Measurements from ENCODE around the gene FMNL2. TPM values are rescaled to one million over a fixed set of nuclear protein-coding genes. Genes with fewer than 3 reads are reported as not detected.

Gene FMNL2
- polyA plus RNA-seq, 1 donor = 35.3 TPM

DNA sequence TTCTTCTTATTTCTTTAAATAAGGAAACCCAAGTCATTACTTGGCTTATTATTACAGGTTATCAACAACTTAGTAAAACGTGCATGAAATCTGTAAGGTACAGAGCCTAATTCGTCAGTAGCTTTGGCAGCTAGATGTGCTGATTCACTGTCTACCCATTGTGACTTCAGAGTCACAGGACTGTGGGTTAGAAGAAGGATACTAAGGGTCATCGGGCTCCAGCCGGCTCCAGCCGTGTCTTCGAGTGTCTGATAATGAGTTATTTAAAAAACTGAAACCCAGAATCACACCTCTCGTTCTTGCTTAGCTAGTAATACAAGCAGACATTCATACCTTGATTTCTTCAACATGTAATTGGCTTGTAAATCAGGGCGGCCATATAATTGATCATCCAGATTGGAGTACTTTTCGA lies 170.5 kb downstream of the FMNL2 start:
- Histone ChIP-seq H3K27me3 (ENCODE audit: control insufficient read depth, insufficient read depth, low read length) (no peaks in the 10 kb centered on the region), H3K36me3 (ENCODE audit: control insufficient read depth, insufficient read depth, low read length) (no peaks in the 10 kb centered on the region), H3K9me3 (ENCODE audit: control insufficient read depth, low read depth, low read length) (no peaks in the 10 kb centered on the region), H3K27ac (ENCODE audit: low read length) (no peak overlapping the region), H3K4me1 (ENCODE audit: control insufficient read depth, insufficient read depth, low read length) (no peaks in the 10 kb centered on the region), H3K4me3 (ENCODE audit: low read length) (no peak overlapping the region)
- no CpG with 5 or more reads among the region's 9 CpGs for WGBS (ENCODE audit: insufficient coverage, low lambda C conversion rate)
- peak; percentile 38 to 55 for DNase-seq

DNA sequence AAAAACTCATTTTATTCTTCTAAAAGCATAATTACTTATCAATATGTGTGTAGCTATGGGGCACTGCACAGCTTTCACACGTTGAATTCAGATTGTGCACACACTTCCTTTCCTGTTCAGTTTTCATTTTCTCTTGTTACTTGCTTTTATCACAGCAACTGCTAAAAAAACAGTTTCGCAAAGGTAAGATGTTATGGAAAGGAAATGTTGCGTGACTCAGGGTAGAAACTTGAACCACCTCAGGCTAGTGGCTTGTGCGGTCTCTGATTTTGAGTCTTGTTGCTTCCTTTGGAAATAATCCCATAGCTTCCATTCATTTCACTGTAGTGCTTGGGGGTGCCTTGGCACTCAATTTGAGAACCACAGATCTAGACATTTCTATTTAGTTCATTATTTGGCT lies 171.9 kb downstream of the FMNL2 start:
- WGBS (ENCODE audit: insufficient coverage, low lambda C conversion rate) = 80% methylated on average over 1 of the region's 4 CpGs
- H3K4me3 ChIP-seq (ENCODE audit: low read length) = no peak overlapping the region
- no peaks in the 10 kb centered on the region for H3K36me3 ChIP-seq (ENCODE audit: control insufficient read depth, insufficient read depth, low read length)
- no peaks in the 10 kb centered on the region for H3K9me3 ChIP-seq (ENCODE audit: control insufficient read depth, low read depth, low read length)
- H3K27me3 ChIP-seq (ENCODE audit: control insufficient read depth, insufficient read depth, low read length) = no peaks in the 10 kb centered on the region
- H3K27ac ChIP-seq (ENCODE audit: low read length) = no peak overlapping the region
- DNase-seq = no peak
- no peaks in the 10 kb centered on the region for H3K4me1 ChIP-seq (ENCODE audit: control insufficient read depth, insufficient read depth, low read length)

DNA sequence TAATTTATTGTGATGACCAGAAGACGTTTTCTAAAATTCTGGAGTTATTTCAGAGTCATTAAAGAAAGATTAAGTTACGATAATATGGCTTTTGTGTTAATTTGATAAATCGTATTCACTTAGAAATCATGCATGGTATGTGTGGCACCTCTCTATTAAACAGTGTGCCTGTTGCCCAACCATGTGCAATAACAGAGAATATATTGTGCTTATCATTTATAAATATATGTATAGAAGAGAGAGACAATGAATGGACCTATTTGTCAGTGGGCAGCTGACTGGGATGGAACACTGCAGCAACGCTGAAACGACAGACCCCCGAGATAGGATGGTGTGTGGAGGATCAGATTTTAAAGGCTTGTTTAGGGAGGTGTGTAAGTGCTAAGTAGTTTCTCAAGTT lies 172.9 kb downstream of the FMNL2 start:
- H3K4me3 ChIP-seq (ENCODE audit: low read length) = no peak overlapping the region
- WGBS (ENCODE audit: insufficient coverage, low lambda C conversion rate) = no CpG with 5 or more reads among the region's 6 CpGs
- no peaks in the 10 kb centered on the region for H3K36me3 ChIP-seq (ENCODE audit: control insufficient read depth, insufficient read depth, low read length)
- no peaks in the 10 kb centered on the region for H3K9me3 ChIP-seq (ENCODE audit: control insufficient read depth, low read depth, low read length)
- no peaks in the 10 kb centered on the region for H3K27me3 ChIP-seq (ENCODE audit: control insufficient read depth, insufficient read depth, low read length)
- no peaks in the 10 kb centered on the region for H3K4me1 ChIP-seq (ENCODE audit: control insufficient read depth, insufficient read depth, low read length)
- DNase-seq = no peak
- H3K27ac ChIP-seq (ENCODE audit: low read length) = no peak overlapping the region

DNA sequence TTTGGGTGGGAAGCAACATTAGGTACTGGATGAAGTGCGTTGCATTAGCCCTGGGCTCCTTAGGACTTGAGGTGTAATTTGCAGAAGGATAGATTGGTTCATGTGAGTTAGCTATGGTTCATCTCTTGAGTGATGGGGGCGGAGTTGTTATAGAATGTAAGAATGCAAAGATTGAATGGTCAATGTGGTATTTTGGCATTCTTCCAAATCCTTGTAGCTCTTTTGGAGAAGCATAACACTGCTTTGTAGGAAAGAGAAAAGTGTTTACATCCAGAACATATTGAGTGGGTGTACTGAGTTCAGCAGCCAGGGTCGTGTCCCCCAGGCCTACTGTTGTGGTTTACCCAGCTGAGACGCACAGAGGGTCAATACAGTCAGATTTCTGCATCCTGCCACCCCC lies 173.5 kb downstream of the FMNL2 start:
- no peaks in the 10 kb centered on the region for H3K4me1 ChIP-seq (ENCODE audit: control insufficient read depth, insufficient read depth, low read length)
- H3K36me3 ChIP-seq (ENCODE audit: control insufficient read depth, insufficient read depth, low read length) = no peaks in the 10 kb centered on the region
- H3K27ac ChIP-seq (ENCODE audit: low read length) = no peak overlapping the region
- H3K27me3 ChIP-seq (ENCODE audit: control insufficient read depth, insufficient read depth, low read length) = no peaks in the 10 kb centered on the region
- H3K4me3 ChIP-seq (ENCODE audit: low read length) = no peak overlapping the region
- DNase-seq = peak in 1 of 2 donors; percentile 23
- no peaks in the 10 kb centered on the region for H3K9me3 ChIP-seq (ENCODE audit: control insufficient read depth, low read depth, low read length)
- no CpG with 5 or more reads among the region's 4 CpGs for WGBS (ENCODE audit: insufficient coverage, low lambda C conversion rate)

DNA sequence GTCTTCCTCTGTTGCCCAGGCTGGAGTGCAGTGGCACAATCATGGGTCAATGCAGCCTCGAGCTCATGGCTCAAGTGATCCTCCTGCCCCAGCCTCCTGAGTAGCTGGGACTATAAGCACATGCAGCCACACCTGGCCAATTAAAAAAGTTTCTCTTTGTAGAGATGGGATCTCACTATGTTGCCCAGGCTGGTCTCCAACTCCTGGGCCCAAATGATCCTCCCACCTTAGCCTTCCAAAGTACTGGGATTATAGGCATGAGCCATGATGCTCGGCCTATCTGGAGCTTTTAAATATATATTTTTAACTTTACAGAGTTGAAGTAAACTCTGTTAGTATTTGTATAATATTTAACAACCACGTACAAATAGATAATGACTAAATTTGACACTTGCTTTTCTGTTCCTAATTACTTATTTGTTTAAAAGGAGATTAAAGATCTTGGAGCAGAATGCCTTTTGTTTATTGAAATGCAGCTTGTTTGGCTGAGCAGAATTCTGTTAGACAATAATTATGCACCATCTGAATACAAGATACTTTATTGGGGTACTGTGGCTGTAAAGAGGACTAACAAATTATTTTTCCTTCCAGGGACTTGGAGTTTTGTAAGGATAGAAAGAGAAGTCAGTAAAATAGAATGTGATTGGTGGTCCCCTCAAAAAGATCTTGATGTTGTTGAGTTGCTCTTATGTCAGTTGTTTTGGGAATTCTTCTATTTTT lies 175.0 kb downstream of the FMNL2 start:
- no peak overlapping the region for H3K4me3 ChIP-seq (ENCODE audit: low read length)
- no peaks in the 10 kb centered on the region for H3K4me1 ChIP-seq (ENCODE audit: control insufficient read depth, insufficient read depth, low read length)
- no peaks in the 10 kb centered on the region for H3K9me3 ChIP-seq (ENCODE audit: control insufficient read depth, low read depth, low read length)
- no peak for DNase-seq
- H3K27ac ChIP-seq (ENCODE audit: low read length) = no peak overlapping the region
- no peaks in the 10 kb centered on the region for H3K36me3 ChIP-seq (ENCODE audit: control insufficient read depth, insufficient read depth, low read length)
- 100% methylated on average over 2 of the region's 3 CpGs for WGBS (ENCODE audit: insufficient coverage, low lambda C conversion rate)
- H3K27me3 ChIP-seq (ENCODE audit: control insufficient read depth, insufficient read depth, low read length) = no peaks in the 10 kb centered on the region

DNA sequence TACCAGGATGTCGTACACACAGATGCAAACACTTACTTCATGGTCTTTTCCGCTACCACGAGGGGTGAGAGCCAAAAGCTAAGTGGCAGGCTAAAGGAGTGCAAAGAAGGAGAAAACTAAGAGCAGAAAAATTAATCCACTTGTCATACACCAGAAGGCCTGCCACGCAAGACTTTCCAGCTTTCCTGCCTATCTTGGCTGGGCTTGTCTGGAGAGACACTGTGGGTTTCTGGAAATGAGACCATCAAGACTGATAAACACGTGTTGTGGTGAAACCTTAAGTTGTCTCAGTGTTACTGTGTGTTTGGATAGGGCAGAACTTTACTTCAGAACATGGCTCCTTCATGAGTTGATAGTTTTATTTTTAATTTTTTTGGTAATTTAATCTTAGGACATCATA lies 175.6 kb downstream of the FMNL2 start:
- H3K36me3 ChIP-seq (ENCODE audit: control insufficient read depth, insufficient read depth, low read length) = no peaks in the 10 kb centered on the region
- H3K4me1 ChIP-seq (ENCODE audit: control insufficient read depth, insufficient read depth, low read length) = no peaks in the 10 kb centered on the region
- WGBS (ENCODE audit: insufficient coverage, low lambda C conversion rate) = 70% methylated on average over 2 of the region's 5 CpGs
- DNase-seq = no peak
- no peaks in the 10 kb centered on the region for H3K27me3 ChIP-seq (ENCODE audit: control insufficient read depth, insufficient read depth, low read length)
- H3K9me3 ChIP-seq (ENCODE audit: control insufficient read depth, low read depth, low read length) = no peaks in the 10 kb centered on the region
- no peak overlapping the region for H3K4me3 ChIP-seq (ENCODE audit: low read length)
- no peak overlapping the region for H3K27ac ChIP-seq (ENCODE audit: low read length)

DNA sequence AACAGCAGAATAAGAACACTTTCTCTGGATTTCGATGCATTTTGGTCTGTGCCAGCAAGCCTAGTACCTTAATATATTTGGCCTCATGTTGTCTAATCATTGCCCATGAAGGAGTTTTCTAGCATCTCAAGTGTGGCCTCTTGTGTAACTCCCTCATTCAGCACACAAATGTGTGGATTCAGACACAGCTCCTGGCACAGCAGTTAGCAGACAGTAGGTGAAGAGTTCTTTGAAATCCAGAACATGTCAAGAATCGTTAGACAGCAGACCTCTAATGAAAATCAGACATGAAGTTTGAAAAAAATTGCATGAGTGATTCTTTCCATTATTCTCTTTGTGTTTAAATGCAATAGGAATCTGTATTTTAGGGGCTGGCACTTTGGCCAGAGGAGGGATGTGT lies 177.0 kb downstream of the FMNL2 start:
- no peaks in the 10 kb centered on the region for H3K27me3 ChIP-seq (ENCODE audit: control insufficient read depth, insufficient read depth, low read length)
- no CpG with 5 or more reads among the region's 2 CpGs for WGBS (ENCODE audit: insufficient coverage, low lambda C conversion rate)
- H3K27ac ChIP-seq (ENCODE audit: low read length) = no peak overlapping the region
- no peak for DNase-seq
- H3K4me1 ChIP-seq (ENCODE audit: control insufficient read depth, insufficient read depth, low read length) = no peaks in the 10 kb centered on the region
- no peaks in the 10 kb centered on the region for H3K9me3 ChIP-seq (ENCODE audit: control insufficient read depth, low read depth, low read length)
- H3K4me3 ChIP-seq (ENCODE audit: low read length) = no peak overlapping the region
- H3K36me3 ChIP-seq (ENCODE audit: control insufficient read depth, insufficient read depth, low read length) = no peaks in the 10 kb centered on the region

DNA sequence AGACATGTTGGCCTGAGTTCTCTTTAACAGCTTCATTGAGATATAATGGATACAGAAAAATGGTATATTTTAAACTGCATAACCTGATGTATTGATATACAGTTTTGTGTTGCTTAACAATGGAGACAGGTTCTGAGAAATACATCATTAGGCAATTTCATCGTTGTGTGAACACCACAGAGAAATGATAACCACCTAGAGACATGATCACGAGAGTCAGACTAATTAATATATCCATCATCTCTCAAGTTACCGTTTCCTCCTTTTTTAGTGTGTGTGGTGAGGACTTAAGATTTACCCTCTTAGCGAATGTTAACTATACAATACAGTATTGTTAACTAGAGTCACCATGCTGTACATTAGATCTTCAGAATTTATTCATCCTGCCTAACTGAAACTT lies 178.1 kb downstream of the FMNL2 start:
- no CpG with 5 or more reads among the region's 4 CpGs for WGBS (ENCODE audit: insufficient coverage, low lambda C conversion rate)
- Histone ChIP-seq H3K4me1 (ENCODE audit: control insufficient read depth, insufficient read depth, low read length) (no peaks in the 10 kb centered on the region), H3K27me3 (ENCODE audit: control insufficient read depth, insufficient read depth, low read length) (no peaks in the 10 kb centered on the region), H3K27ac (ENCODE audit: low read length) (no peak overlapping the region), H3K9me3 (ENCODE audit: control insufficient read depth, low read depth, low read length) (no peaks in the 10 kb centered on the region), H3K36me3 (ENCODE audit: control insufficient read depth, insufficient read depth, low read length) (no peaks in the 10 kb centered on the region), H3K4me3 (ENCODE audit: low read length) (no peak overlapping the region)
- no peak for DNase-seq

DNA sequence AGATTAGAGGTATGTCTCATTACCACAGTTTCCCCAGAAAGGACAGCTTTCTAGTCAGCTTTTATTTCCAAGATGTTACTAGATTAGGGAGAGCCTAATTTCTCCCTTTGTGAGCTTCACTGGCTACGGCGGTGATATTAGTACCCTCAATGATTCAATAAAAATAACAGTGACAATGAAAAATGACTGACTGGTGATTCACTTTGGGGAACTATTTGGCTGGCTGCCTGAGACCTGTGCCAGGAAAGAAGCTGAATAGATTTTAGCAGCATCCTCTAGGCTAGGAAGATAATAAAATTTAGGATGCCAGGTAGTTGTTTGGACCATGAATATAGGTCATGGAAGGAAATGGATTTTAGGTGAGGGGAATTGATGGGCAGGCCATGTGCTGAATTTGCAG lies 178.7 kb downstream of the FMNL2 start:
- no peak overlapping the region for H3K27ac ChIP-seq (ENCODE audit: low read length)
- H3K36me3 ChIP-seq (ENCODE audit: control insufficient read depth, insufficient read depth, low read length) = no peaks in the 10 kb centered on the region
- no peaks in the 10 kb centered on the region for H3K9me3 ChIP-seq (ENCODE audit: control insufficient read depth, low read depth, low read length)
- H3K27me3 ChIP-seq (ENCODE audit: control insufficient read depth, insufficient read depth, low read length) = no peaks in the 10 kb centered on the region
- no peak overlapping the region for H3K4me3 ChIP-seq (ENCODE audit: low read length)
- no peak for DNase-seq
- no CpG with 5 or more reads among the region's 2 CpGs for WGBS (ENCODE audit: insufficient coverage, low lambda C conversion rate)
- no peaks in the 10 kb centered on the region for H3K4me1 ChIP-seq (ENCODE audit: control insufficient read depth, insufficient read depth, low read length)

DNA sequence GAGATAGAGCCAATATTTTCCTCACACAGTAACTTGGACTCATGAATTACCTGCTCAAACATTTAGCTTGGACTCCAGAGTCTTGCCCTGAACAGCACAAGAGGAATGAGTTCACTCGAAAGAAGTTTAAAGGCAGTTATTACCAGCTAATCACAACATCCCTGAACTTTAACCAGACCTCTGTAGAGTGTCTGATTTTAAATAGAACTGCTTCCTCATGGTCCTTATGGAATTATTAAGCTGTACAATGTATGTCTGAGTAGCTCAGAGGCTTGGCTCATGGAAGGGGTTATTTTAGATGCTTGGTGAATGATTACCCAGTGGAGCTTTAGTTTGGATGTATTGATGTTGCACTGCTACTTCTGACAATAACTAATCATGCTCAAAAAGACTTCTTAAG lies 183.1 kb downstream of the FMNL2 start:
- Histone ChIP-seq H3K27me3 (ENCODE audit: control insufficient read depth, insufficient read depth, low read length) (no peaks in the 10 kb centered on the region), H3K4me3 (ENCODE audit: low read length) (no peak overlapping the region), H3K9me3 (ENCODE audit: control insufficient read depth, low read depth, low read length) (no peaks in the 10 kb centered on the region), H3K4me1 (ENCODE audit: control insufficient read depth, insufficient read depth, low read length) (no peaks in the 10 kb centered on the region), H3K36me3 (ENCODE audit: control insufficient read depth, insufficient read depth, low read length) (no peaks in the 10 kb centered on the region), H3K27ac (ENCODE audit: low read length) (no peak overlapping the region)
- no CpG with 5 or more reads among the region's 1 CpG for WGBS (ENCODE audit: insufficient coverage, low lambda C conversion rate)
- peak; percentile 81 to 93 for DNase-seq

All from large intestine (tissue), 3 donors.